ENCODE results near the gene PAM.

DNA sequence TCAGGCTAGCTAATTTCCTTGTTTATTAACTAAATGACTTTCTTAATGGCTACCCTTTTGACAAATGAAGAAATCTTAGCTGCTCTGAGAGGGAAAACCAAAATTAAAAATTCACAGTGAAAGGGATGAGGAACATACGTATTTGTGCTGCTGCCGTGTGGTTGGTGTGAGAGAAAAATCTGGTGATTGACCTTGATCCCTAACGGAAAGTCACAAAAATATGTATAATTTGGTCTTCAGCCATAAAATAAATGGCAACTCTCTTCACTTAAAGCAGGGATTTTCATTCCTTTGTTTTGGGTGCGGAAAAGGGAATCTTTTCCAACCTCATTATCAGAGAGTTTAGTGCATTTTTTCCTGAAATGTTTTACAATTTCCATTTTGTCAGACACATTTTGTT is 40.4 kb downstream of the PAM start:
- TF ChIP-seq CTCF (IDR thresholded peaks at IDR 0.05) (no peak), POLR2AphosphoS5 (IDR thresholded peaks at IDR 0.05; ENCODE audit: insufficient read depth in 1 of 2, low read depth in 1 of 2) (no peak), POLR2A (IDR thresholded peaks at IDR 0.05) (no peak)
